ENCODE data around the gene PPY. TPM values are rescaled to one million over a fixed set of nuclear protein-coding genes. Genes with fewer than 3 reads are reported as not detected.
"Not testable (repeated sequence)": the region's sequence is repeated elsewhere in the genome, so short reads cannot be mapped to it uniquely, and the experiment has no call there.

Gene PPY
- total RNA-seq, 1 donor from 2014 or later: not detected

DNA sequence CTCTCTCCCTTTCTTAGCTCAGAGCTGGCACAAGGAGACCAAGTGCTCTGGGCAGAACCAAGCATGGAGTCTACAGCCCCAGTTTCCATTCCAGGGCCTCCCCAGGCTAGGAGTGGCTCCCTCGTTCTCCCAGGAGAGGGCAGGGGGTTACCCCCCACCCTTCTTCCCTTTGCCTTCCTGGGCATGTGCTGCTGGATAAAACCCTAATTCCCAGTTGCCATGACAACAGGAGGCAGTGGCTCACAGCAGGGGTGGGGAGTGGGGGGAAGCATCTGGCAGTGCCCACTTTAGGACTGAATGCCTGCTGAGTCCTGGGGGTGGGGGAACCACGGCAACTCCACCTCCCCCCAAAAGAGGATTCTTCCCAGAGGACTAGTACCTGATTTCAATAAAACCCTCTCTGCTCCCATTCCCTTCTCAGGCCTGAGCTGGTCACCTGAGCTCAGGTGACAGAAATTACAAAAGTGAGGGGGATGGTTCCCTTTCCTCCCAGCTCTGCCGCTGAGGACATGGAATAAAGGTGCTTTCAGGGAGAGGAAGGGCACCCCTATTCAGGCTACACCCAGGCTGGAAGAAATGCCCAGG is 36.8 kb downstream of the PPY start:
- DNase-seq: no peak

GRCh38 chr17:43901861-43902589 is 40.3 kb downstream of the PPY start:
- no peak for DNase-seq

DNA sequence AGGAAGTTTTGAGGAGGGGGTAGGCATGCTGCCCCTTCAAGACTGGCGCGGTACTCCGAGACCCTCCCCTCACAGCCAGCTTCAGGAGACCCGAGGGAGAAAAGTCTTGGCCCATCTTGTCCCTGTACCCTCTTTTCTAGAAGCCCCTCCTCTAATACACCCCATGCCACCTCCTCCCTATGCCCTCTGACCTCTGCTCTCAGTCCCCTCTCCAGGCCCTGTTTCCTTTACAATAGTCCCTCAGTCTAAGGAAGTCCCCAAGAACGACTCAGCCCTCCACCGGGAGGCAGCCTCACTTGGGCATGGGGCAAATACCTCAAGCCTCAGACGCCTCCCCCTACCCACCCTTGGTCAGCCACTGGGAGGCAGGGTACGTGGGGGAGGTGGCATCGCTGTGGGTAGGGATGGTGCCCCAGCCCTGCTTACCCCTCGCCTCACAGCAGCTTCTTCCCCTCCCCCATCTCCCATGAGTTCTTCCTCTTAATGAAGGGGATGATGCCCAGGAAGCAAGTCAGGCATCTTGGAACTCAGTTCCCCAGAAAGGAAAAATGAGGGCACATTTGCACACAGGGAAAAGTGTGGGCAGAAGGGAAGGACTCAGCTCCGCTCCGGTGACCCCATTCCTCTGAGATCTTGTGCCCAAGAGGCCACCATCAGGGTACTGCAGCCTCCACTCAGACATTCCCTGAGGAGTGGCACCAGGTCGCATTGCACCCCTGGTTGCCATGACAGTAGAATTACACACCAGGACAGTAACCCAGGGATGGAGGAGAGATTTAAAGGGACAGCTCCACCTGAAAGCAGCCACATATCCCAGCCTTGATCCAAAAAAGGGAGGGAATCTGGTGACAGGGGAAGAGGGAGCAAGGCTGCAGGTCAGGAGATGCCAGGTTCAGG is 41.2 kb downstream of the PPY start:
- no peak for DNase-seq

DNA sequence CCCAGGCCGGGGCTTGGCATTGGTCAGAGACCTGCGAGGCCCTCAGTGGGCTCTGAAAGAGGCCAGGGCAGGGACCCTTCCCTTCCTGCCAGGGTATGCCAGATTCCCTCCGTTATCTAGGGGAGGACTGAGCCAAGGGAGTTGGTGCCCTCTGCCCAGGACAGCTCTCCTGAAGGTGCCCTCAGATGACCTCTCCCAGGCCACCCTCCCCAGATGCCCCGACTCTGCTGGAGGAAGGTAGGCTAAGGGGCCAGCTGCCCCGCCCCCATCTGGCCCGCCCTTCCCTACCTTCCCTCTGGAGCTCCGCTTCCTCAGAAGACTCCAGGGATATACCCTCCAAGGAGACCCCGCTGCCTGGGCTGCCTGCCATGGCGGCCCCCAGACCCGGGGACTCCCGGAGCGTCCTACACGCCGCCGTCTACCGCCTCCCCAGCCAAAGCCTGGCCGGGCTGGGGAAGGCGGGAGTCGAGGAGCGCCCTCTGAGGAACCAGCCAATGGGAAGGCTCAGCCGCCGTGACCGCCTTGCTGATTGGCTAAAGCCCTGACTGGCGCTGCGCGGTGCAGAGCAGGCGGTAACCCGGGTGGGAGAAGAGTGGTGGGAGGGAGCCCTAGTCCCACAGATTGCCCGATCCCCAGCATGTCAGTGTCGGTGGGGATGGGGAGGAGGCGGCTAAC is 42.0 kb downstream of the PPY start:
- DNase-seq: peak; percentile 94

DNA sequence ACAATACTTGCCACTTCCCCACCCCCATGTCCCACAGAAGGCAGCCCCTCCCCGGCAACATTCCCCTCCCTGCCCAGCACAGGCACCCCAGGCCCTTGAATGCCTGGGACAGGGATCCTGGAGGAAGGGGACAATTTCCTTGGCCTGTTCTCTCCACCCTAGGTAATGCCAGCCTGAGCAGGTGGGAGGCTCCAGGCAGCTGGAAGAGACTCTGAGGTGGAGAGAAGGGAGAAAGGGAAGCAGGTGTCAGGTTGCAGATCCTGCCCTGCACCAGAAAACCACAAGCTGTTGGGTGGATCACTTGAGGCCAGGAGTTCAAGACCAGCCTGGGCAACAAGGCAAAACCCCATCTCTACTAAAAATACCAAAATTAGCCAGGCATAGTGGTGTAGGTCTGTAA is 43.8 kb downstream of the PPY start:
- DNase-seq: no peak

- DNase-seq: no peak
These were observed 44.4 kb downstream of the PPY start for GRCh38 chr17:43897831-43898230.

- DNase-seq: not testable (repeated sequence)
These were observed 47.8 kb downstream of the PPY start for GRCh38 chr17:43894494-43894893.

DNA sequence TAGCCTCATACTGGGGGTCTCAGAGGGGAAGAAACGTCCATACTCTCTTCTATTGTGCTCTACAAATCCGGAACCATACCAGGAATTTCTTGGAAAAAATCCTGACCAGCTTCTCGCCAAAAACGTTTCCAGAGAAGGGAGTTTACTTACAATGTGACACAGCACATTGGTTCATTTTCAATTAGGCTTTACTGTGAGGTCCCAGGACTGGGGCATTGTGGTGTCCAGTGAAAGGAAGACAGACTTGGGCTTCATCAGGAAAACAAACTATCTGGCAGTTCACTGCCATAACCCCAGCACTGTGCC is 49.7 kb downstream of the PPY start:
- peak; percentile 44 for DNase-seq

DNA sequence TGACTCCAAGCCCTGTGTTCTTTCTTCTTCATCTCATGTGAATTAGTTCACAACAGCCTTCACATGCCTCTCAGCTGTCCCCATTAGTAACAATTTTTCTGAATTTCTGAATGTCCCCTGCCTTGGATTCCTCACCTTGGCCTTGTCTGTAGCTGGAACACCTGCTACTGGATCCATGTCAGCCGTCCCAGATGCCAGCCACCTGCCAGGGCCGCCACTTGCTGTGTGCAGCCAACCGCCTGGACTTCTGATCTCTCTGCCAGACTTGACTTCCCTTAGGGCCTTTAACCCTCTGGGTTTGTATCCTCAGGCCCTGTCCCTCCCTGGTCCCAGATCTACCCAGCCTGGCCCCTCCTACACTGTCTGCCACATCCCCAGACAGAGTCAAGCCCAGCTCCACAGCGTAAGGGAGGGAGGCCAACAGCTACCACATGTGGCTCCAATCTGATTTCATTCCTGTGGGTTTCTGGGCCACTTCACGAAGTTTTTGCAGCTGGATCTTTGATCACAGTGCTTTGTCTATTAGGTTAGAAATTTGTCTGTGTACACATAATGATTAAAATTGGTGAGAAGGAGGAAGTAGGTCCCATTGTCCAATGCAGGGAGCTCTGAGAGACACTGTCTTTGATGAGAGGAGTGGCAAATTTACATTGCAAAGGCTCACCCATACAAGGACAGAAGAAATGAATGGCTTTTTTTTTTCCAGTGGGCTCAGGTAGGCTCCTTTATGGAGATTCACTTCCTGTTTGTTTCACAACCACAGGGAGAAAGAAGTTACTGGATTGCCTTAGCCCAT is 50.2 kb downstream of the PPY start:
- DNase-seq: no peak

Other genes starting within 250 kb of the PPY start
- gene SOST, start 183.7 kb downstream of the PPY start, total RNA-seq: not detected
- 80.3 TPM for gene DUSP3, start 163.5 kb downstream of the PPY start, total RNA-seq
- not detected for gene CFAP97D1, start 162.0 kb downstream of the PPY start, total RNA-seq
- gene MPP3, start 109.3 kb downstream of the PPY start, total RNA-seq: 6.8 TPM
- 2.5 TPM for gene CD300LG, start 95.3 kb downstream of the PPY start, total RNA-seq
- gene MPP2, start 34.9 kb downstream of the PPY start, total RNA-seq: 4.6 TPM
- not detected for gene PYY, start 11.5 kb upstream of the PPY start, total RNA-seq
- 0.41 TPM for gene NAGS, start 62.1 kb upstream of the PPY start, total RNA-seq
- gene TMEM101, start 72.5 kb upstream of the PPY start, total RNA-seq: 45.3 TPM
- 22.6 TPM for gene LSM12, start 124.2 kb upstream of the PPY start, total RNA-seq
- 7.8 TPM for gene G6PC3, start 128.3 kb upstream of the PPY start, total RNA-seq
- 127 TPM for gene HDAC5, start 181.2 kb upstream of the PPY start, total RNA-seq
- gene HROB, start 199.5 kb upstream of the PPY start, total RNA-seq: 0.82 TPM
- 18.0 TPM for gene ASB16, start 228.2 kb upstream of the PPY start, total RNA-seq
- 29.6 TPM for gene TMUB2, start 244.5 kb upstream of the PPY start, total RNA-seq

Data from tongue (tissue), 2 donors.